Measurements from ENCODE around the gene KIZ. TPM values are rescaled to one million over a fixed set of nuclear protein-coding genes. Genes with fewer than 3 reads are reported as not detected.

Gene KIZ
- total RNA-seq, 1 donor from 2014 or later = 25.0 TPM

DNA sequence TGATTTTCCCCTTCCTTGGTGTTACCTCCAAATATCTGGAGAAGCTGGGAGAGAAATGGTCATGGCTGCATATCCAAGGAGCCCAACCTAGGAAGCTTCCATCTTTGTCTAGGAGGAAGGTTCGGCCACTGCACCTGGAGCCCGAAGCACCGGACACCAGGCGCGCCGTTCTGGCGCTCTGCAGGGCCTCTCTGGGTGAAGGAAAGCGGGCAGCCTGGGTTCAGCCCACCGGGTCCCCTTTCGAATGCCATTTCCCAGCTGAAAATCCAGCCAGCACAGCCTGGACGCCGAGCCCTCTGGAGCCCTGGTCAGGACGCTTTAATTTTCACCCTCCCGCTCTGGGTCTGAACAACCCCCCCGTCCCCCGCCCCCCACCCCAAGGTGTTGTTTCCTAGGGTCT is 21.0 kb upstream of the KIZ start:
- Histone ChIP-seq H3K36me3 (no peaks in the 10 kb centered on the region), H3K27me3 (peaks cover 34% of the 10 kb centered on the region), H3K4me3 (no peak overlapping the region), H3K4me1 (peaks cover 54% of the 10 kb centered on the region), H3K27ac (no peak overlapping the region), H3K9me3 (no peaks in the 10 kb centered on the region)
- DNase-seq (ENCODE audit: extremely low spot score in 2 of 2) = no peak
- intact Hi-C loops (cut with DNase I) = no loop called here
- no peak for TF ChIP-seq POLR2AphosphoS5 (IDR thresholded peaks at IDR 0.05; ENCODE audit: insufficient read depth in 1 of 2, low read depth in 1 of 2)
- TF ChIP-seq, protein P1, sequence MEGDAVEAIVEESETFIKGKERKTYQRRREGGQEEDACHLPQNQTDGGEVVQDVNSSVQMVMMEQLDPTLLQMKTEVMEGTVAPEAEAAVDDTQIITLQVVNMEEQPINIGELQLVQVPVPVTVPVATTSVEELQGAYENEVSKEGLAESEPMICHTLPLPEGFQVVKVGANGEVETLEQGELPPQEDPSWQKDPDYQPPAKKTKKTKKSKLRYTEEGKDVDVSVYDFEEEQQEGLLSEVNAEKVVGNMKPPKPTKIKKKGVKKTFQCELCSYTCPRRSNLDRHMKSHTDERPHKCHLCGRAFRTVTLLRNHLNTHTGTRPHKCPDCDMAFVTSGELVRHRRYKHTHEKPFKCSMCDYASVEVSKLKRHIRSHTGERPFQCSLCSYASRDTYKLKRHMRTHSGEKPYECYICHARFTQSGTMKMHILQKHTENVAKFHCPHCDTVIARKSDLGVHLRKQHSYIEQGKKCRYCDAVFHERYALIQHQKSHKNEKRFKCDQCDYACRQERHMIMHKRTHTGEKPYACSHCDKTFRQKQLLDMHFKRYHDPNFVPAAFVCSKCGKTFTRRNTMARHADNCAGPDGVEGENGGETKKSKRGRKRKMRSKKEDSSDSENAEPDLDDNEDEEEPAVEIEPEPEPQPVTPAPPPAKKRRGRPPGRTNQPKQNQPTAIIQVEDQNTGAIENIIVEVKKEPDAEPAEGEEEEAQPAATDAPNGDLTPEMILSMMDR (IDR thresholded peaks at IDR 0.05) = no peak
- no peak for TF ChIP-seq POLR2A (IDR thresholded peaks at IDR 0.05)

DNA sequence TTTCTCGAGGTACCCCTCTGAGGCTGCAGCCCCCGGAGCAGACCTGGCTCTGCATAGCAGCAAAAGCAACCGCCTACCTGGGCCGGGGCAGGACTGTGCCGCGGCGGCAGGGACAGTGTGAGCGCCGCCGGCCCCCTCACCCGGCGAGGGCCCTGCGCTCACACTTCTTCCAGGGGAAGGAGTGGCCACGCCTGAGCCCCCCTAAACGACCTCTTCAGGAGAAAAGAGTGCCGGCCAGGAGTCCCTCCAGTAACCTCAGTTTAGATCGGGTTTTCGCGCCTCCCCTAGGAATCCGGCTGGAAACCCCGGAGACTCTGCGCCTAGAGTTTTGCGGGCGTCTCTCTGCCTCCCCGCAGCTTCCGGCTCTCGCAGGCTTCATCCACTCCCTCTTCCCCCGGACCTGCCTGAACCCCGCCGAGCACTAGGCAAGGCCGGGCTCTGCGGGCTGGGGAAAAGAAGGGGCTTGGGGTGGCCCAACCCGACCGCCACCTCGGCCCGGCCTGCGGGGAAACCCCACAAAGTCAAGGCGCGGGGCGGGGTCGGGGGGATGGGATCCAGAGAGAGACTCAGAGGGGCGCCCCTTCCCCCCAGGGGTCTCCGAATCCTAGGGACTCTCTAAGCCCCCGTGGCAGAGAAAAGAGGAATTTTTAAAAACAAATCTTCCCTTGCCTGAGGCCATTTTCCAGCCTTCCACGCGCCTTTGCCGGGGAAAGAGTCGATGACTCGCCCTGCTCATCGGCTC is 20.3 kb upstream of the KIZ start:
- H3K36me3 ChIP-seq = no peaks in the 10 kb centered on the region
- peaks cover 47% of the 10 kb centered on the region for H3K4me1 ChIP-seq
- peaks cover 30% of the 10 kb centered on the region for H3K27me3 ChIP-seq
- no peaks in the 10 kb centered on the region for H3K9me3 ChIP-seq
- intact Hi-C loops (cut with DNase I) = no loop called here
- H3K4me3 ChIP-seq = peak overlapping the region in 1 of 2 donors; percentile 13
- DNase-seq (ENCODE audit: extremely low spot score in 2 of 2) = no peak
- TF ChIP-seq, protein P1 (IDR thresholded peaks at IDR 0.05) = no peak
- TF ChIP-seq POLR2A (IDR thresholded peaks at IDR 0.05) (no peak), POLR2AphosphoS5 (IDR thresholded peaks at IDR 0.05; ENCODE audit: insufficient read depth in 1 of 2, low read depth in 1 of 2) (no peak)
- no peak overlapping the region for H3K27ac ChIP-seq

DNA sequence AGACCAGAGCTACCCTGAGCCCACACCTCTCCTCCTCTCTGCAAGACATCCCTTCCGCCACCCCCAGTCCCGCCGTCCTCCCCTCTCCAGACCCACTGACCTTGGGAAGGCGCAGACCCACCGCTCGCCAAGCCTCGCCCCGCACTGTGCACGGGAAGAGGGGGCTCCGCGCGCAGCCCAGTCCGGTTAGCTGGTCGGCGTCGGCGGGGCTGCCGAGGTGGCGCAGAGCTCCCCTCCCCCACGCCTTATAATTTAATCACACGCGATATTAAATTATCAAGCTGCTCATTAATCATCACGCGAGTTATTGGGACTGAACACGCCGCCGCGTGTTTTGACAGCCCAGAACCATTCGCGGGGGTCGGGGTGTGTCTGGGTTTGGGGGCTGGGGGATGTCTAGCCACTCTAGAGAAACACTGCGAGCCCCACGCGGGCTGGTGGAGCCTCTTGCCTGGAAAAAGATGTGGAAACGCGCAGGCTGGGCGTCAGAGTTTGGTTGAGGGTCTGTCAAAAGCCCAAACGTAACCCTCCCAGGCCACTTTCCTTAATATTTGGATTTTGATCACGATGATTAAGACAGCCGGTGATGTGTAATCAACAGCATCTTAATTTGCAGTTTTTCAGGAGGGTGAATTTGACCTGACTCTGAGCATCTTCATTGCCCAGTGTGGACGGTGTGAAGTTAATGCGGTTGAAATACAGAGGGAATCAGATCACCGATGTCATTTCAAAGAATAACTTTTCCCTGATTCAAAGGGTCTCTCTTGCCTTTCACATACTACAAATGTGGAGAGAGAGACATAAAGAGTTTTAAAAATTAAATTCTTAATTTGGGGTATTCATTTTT is 19.5 kb upstream of the KIZ start, which contains the start of gene LINC00237:
TSS of gene LINC00237 (minus strand) at position 188 of the 847 bp plus-strand sequence.
- H3K4me1 ChIP-seq = peaks cover 40% of the 10 kb centered on the region
- no peak within 1 kb of the TSS for H3K27ac ChIP-seq
- H3K9me3 ChIP-seq = no peaks in the 10 kb centered on the region
- peaks cover 22% of the 10 kb centered on the region for H3K27me3 ChIP-seq
- H3K36me3 ChIP-seq = no peaks in the 10 kb centered on the region
- H3K4me3 ChIP-seq = peak within 1 kb of the TSS in 1 of 2 donors; percentile 13
- DNase-seq (ENCODE audit: extremely low spot score in 2 of 2) = no peak
- TF ChIP-seq POLR2AphosphoS5 (IDR thresholded peaks at IDR 0.05; ENCODE audit: insufficient read depth in 1 of 2, low read depth in 1 of 2) (no peak), POLR2A (IDR thresholded peaks at IDR 0.05) (no peak)
- TF ChIP-seq, protein P1 (IDR thresholded peaks at IDR 0.05) = no peak
- intact Hi-C loops (cut with DNase I) = no loop called here

DNA sequence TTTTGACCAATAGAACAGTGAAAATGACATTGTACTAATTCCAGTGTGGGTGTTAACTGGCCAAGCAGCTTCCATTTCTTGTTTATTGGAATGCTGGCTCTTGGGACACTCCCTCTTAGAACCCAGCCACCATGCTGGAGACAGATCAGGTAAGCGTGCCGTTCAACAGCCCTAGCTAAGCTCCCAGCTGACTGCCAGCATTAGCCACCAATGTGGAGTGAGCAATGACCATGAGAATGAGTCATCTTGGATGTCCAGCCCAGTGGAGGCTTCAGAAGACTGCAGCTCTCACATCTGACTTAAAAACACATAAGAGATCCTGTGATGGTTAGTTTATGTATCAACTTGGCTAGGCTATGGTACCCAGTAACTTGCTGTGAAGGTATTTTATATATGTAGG is 16.7 kb upstream of the KIZ start:
- Histone ChIP-seq H3K27ac (no peak overlapping the region), H3K4me3 (no peak overlapping the region), H3K27me3 (peaks cover 14% of the 10 kb centered on the region), H3K4me1 (peaks cover 17% of the 10 kb centered on the region), H3K9me3 (no peaks in the 10 kb centered on the region), H3K36me3 (no peaks in the 10 kb centered on the region)
- DNase-seq (ENCODE audit: extremely low spot score in 2 of 2) = no peak
- intact Hi-C loops (cut with DNase I) = no loop called here
- no peak for TF ChIP-seq POLR2AphosphoS5 (IDR thresholded peaks at IDR 0.05; ENCODE audit: insufficient read depth in 1 of 2, low read depth in 1 of 2)
- no peak for TF ChIP-seq POLR2A (IDR thresholded peaks at IDR 0.05)
- TF ChIP-seq, protein P1 (IDR thresholded peaks at IDR 0.05) = no peak
